ENCODE data around the gene TFAP2A.

- no peak for TF ChIP-seq CTCF (conservative IDR thresholded peaks at IDR 0.05; ENCODE audit: low read length)
- TF ChIP-seq EZH2phosphoT487 (IDR thresholded peaks at IDR 0.05; ENCODE audit: borderline replicate concordance): no peak
These were observed 33.2 kb upstream of the TFAP2A start for GRCh38 chr6:10448096-10448495.

All from Loucy (cell line).